Measurements from ENCODE around the gene PTPRN2. TPM values are rescaled to one million over a fixed set of nuclear protein-coding genes. Genes with fewer than 3 reads are reported as not detected.
"Not testable (repeated sequence)": the region's sequence is repeated elsewhere in the genome, so short reads cannot be mapped to it uniquely, and the experiment has no call there.

PTPRN2 gene
- total RNA-seq, 2 donors from 2014 or later: 26.1 to 55.5 TPM

- no peaks in the 10 kb centered on the region for H3K4me1 ChIP-seq (replicated peaks)
- H3K27me3 ChIP-seq (replicated peaks; ENCODE audit: insufficient read depth): no peaks in the 10 kb centered on the region
- TF ChIP-seq CTCF (IDR thresholded peaks at IDR 0.05): no peak
- TF ChIP-seq POLR2A (IDR thresholded peaks at IDR 0.05): no peak
- TF ChIP-seq POLR2AphosphoS5 (IDR thresholded peaks at IDR 0.05): no peak
- intact Hi-C loops (cut with DNase I): no loop called here
- no peak overlapping the region for H3K27ac ChIP-seq
- H3K9me3 ChIP-seq: no peaks in the 10 kb centered on the region
- no peak for DNase-seq (ENCODE audit: low spot score)
- 73% methylated on average over 19 of the region's 19 CpGs for WGBS
- H3K4me3 ChIP-seq: no peak overlapping the region
- H3K36me3 ChIP-seq: no peaks in the 10 kb centered on the region
Observed at GRCh38 chr7:157895520-157896375, 691.9 kb downstream of the PTPRN2 start.

- H3K27me3 ChIP-seq (replicated peaks; ENCODE audit: insufficient read depth); H3K27ac ChIP-seq; DNase-seq (ENCODE audit: low spot score); H3K4me3 ChIP-seq; H3K36me3 ChIP-seq; intact Hi-C loops (cut with DNase I); H3K4me1 ChIP-seq (replicated peaks); H3K9me3 ChIP-seq: not testable (repeated sequence)
- 34% methylated on average over 12 of the region's 12 CpGs for WGBS
Observed at GRCh38 chr7:157895098-157895497, 692.5 kb downstream of the PTPRN2 start.

GRCh38 chr7:157893535-157894044 is 694.0 kb downstream of the PTPRN2 start:
- no peaks in the 10 kb centered on the region for H3K27me3 ChIP-seq (replicated peaks; ENCODE audit: insufficient read depth)
- no peak overlapping the region for H3K27ac ChIP-seq
- H3K4me3 ChIP-seq: no peak overlapping the region
- H3K9me3 ChIP-seq: no peaks in the 10 kb centered on the region
- H3K36me3 ChIP-seq: no peaks in the 10 kb centered on the region
- intact Hi-C loops (cut with DNase I): no loop called here
- 94% methylated on average over 15 of the region's 15 CpGs for WGBS
- TF ChIP-seq POLR2AphosphoS5 (IDR thresholded peaks at IDR 0.05) (no peak), POLR2A (IDR thresholded peaks at IDR 0.05) (no peak), CTCF (IDR thresholded peaks at IDR 0.05) (no peak)
- DNase-seq (ENCODE audit: low spot score): no peak
- no peaks in the 10 kb centered on the region for H3K4me1 ChIP-seq (replicated peaks)

GRCh38 chr7:157892751-157893523 is 694.7 kb downstream of the PTPRN2 start:
- no peak for TF ChIP-seq CTCF (IDR thresholded peaks at IDR 0.05)
- no peak for TF ChIP-seq POLR2A (IDR thresholded peaks at IDR 0.05)
- TF ChIP-seq POLR2AphosphoS5 (IDR thresholded peaks at IDR 0.05): no peak
- Histone ChIP-seq H3K36me3 (no peaks in the 10 kb centered on the region), H3K27me3 (replicated peaks; ENCODE audit: insufficient read depth) (no peaks in the 10 kb centered on the region), H3K9me3 (no peaks in the 10 kb centered on the region), H3K4me1 (replicated peaks) (no peaks in the 10 kb centered on the region), H3K27ac (no peak overlapping the region), H3K4me3 (no peak overlapping the region)
- 85% methylated on average over 13 of the region's 13 CpGs for WGBS
- DNase-seq (ENCODE audit: low spot score): no peak
- intact Hi-C loops (cut with DNase I): no loop called here

- H3K36me3 ChIP-seq: no peaks in the 10 kb centered on the region
- TF ChIP-seq CTCF (IDR thresholded peaks at IDR 0.05) (no peak), POLR2AphosphoS5 (IDR thresholded peaks at IDR 0.05) (no peak), POLR2A (IDR thresholded peaks at IDR 0.05) (no peak)
- H3K4me3 ChIP-seq: no peak overlapping the region
- H3K27me3 ChIP-seq (replicated peaks; ENCODE audit: insufficient read depth): no peaks in the 10 kb centered on the region
- 66% methylated on average over 9 of the region's 9 CpGs for WGBS
- H3K4me1 ChIP-seq (replicated peaks): no peaks in the 10 kb centered on the region
- no peak overlapping the region for H3K27ac ChIP-seq
- intact Hi-C loops (cut with DNase I): no loop called here
- no peaks in the 10 kb centered on the region for H3K9me3 ChIP-seq
- no peak for DNase-seq (ENCODE audit: low spot score)
Observed at GRCh38 chr7:157890921-157891401, 696.7 kb downstream of the PTPRN2 start.
